G401 (cell line): Measurements from ENCODE around the gene STRN4. TPM values are rescaled to one million over a fixed set of nuclear protein-coding genes. Genes with fewer than 3 reads are reported as not detected.

Experiments used
- DNase-seq: peaks from one replicate; pipeline ENCODE4 v3.0.0-alpha.2; 2015; ENCODE audit warnings: low spot score
- in situ Hi-C: cut with HindIII; loops from 2 replicates; pipeline ENCODE4 v1.10.0; 2016; ENCODE audit warnings: low sequenced_read_pairs, mixed read lengths
- total RNA-seq: library from RNA; depleted of rRNA; stranded (reverse); fragments of >200 nt; shearing (Covaris generic); gene quantifications from 2 replicates; pipeline ENCODE4 v1.2.3, GENCODE V29; 2014

STRN4 gene
- total RNA-seq, 1 experiment from 2014 or later, result 118 TPM

DNA sequence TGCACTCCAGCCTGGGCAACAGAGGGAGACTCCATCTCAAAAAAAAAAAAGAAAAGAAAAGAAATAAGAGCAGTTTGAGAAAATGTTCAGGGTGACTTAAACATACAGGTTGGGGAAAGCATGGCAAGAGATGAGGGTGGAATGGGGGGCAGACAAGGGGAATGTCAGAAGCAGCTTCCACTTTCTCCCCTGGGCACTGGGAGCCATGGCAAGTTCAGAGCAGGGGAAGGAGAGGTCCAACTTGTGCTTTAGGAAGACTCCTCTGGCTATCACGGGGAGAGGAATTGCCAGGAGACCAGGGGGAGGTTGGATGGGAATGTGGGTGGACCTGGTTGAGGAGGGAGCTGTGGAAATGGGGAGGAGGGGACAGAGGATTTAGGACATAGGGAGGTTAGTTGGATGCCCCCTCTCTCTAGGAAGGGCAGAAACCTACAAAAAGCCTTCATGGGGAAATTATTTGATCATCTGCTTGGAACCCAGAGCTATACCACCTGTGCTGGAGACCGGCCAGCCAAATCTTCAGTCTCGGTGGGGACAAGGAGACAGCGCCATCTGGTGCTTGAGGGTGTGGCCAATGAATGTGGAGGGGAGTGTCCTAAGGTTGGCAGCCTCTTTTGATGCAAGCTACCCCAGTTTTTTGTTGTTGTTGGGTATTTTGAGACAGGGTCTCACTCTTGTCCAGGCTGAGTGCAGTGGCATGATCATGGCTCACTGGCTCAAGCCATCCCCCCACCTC lies 7.3 kb upstream of the STRN4 start:
- in situ Hi-C loops, result no loop called here
- peak; percentile 84 for DNase-seq

- peak; percentile 38 for DNase-seq
- in situ Hi-C loops, result no loop called here
Observed at GRCh38 chr19:46748325-46749109, 2.3 kb upstream of the STRN4 start.

- in situ Hi-C loops, result no loop called here
- DNase-seq, result no peak
Observed at GRCh38 chr19:46745521-46746280, 549 bp downstream of the STRN4 start, which contains the start of gene FKRP. Gene FKRP, plus strand, starts transcription at chr19:46746057. Its CDS starts 9,394 bp downstream, at chr19:46755451.

DNA sequence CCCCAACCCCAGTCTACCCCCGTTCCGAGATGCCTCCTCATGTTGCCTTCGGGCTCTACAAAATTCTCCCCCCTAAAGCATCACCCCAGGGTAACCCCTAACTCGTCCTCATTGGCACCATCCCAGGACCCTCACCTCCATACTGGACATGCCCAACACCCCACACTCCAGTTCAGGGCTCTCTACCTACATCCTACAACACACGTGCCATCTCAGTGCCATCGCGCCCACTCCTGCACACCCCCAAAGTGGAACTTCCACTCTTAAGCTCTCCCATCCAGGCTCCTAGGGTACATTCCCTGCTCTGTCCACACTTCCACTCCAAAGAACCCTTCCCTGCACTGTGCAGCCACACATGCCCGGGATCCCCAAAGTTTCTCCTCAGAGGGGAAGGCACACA lies 1.2 kb downstream of the STRN4 start:
- in situ Hi-C loops, result no loop called here
- DNase-seq, result no peak

GRCh38 chr19:46744005-46744691 lies 2.1 kb downstream of the STRN4 start:
- in situ Hi-C loops, result no loop called here
- DNase-seq, result no peak

GRCh38 chr19:46742926-46743480 lies 3.2 kb downstream of the STRN4 start:
- in situ Hi-C loops, result no loop called here
- DNase-seq, result no peak

DNA sequence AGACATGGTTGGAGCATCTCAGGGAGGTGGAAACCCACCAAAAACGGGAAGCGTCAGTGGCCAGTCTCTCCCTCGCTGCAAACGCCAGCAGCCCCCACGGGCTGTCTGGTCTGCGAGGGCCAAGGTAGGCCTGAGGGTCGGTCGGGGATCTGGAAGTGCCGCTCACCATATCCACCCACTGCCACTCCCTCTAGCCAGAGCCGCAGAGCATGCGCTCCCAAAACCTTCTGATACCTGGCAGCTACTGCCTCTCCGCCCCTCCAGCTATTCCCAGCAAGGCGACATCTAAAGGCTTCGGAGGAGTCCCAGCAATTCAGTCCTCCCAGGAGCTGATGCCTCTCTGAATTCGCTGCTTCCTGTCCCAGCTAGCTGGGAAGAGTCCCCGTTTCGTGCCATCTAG lies 4.8 kb downstream of the STRN4 start:
- DNase-seq, result no peak
- in situ Hi-C loops, result no loop called here

DNA sequence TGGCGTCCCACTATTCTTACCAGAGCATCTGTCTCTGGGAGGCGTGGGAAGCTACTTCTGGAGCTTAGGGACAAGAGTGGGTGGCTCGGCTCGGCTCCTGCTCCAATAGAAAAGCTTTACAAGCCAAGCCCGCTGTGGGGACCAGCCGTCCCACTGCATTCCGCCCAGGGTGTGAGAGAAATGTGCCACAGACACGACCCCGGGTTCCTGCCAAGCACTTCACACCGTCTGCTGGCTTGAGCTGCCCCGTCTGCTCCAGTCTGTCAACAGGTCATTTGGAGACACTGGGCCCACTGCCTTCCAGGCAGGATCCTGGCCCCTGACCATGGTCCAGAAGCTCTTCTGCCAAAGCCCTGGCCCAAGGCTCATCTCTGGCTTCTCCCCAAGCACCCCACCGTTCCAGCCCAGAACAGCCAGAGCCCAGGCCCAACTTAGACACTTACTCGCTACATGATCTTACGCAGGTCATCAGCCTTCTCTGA lies 6.9 kb downstream of the STRN4 start:
- in situ Hi-C loops, result no loop called here
- peak; percentile 97 for DNase-seq

DNA sequence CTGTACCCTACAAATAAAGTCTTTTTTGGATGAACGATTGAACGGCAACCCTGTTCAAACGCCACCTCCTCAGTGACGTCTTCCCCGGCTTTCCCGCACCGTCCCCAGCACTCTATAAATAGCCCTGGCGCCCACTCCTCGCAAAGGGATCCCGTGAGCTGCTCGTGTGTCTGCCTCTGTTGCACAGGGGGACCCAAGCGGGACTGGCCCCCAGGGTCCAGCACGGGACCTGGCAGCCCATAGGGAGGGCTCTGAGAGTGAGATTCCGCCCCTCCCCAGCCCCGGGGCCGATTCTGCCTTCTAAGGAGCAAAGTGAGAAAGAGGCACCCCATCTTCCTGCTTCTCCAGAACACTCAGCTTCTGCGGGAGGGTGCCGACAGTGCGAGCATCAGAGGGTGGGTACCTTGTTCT lies 8.5 kb downstream of the STRN4 start:
- no peak for DNase-seq
- in situ Hi-C loops, result no loop called here

- DNase-seq, result no peak
- in situ Hi-C loops, result no loop called here
Observed at GRCh38 chr19:46737298-46737654, 9.0 kb downstream of the STRN4 start.

GRCh38 chr19:46736531-46737297 lies 9.5 kb downstream of the STRN4 start:
- in situ Hi-C loops, result no loop called here
- no peak for DNase-seq

DNA sequence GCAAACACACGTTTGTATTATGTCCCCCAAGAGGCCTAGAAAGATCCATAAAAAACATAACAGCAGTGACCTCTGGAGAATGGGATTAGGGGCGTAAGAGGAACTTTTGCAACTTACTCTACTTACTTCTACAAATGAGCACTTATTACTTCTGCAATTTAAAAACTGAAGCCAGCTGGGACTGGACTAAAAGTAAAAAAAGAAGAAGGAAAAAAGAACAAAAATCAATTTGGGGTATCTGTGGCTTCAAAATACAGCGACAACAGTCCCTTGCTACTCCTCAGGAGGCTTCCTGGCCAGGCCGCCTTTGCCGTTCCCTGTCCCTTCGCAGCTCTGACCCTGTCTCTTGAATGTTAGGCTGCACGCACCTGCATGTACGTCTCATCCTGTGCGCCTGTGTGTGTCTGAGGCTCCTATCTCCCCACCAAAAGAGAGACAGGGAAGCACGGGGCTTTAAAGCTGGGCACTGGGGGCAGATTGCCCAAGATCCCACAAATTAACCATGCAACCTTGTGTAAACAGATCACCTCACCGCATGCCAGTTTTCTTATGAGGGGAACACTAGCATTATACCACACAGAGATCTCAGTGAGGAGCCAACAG lies 12.5 kb downstream of the STRN4 start:
- DNase-seq, result no peak
- in situ Hi-C loops, result no loop called here

- in situ Hi-C loops, result no loop called here
- no peak for DNase-seq
Observed at GRCh38 chr19:46732966-46733689, 13.1 kb downstream of the STRN4 start.

DNA sequence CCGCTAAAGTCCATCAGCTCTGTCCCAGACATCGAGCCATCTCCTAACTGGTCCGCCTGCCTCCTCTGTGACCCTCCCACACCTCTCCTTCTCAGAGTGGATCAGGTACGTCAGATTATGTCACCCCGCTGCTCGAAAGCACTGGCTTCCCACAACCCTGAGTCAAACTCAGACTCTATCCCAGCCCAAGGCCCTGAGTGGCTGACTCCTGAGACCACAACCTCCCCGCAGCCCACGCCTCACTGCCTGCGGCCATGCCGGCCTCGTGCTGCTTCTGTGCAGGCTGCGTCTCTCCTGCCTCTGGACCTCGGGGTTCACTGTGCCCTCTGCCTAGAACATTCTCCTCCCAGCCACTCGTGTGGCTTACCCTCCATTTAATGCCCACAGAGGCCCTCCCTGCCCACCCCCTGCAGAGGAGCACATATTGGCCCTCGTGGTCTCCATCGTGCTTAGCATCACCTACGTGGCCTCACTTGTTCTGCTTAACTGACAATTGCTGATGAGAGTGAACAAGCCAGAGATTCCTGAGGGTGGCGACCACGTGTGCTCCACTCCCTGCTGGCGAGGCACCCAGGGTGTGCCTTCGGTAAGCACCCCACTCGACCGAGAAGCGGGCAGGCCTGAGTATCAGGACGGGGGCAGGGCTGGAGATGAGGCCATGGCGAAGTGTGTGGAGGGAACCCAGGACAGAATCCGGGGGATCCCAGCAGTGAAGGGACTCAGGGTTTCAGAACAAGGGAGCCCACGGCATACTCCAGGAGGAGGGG lies 13.9 kb downstream of the STRN4 start:
- in situ Hi-C loops, result no loop called here
- DNase-seq, result no peak

- in situ Hi-C loops, result no loop called here
- no peak for DNase-seq
Observed at GRCh38 chr19:46731584-46731983, 14.7 kb downstream of the STRN4 start.

GRCh38 chr19:46731007-46731501 lies 15.2 kb downstream of the STRN4 start:
- DNase-seq, result no peak
- in situ Hi-C loops, result no loop called here
